K562 (cell line): ENCODE data around the gene KCNJ5. TPM values are rescaled to one million over a fixed set of nuclear protein-coding genes. Genes with fewer than 3 reads are reported as not detected.

Experiments
- ATAC-seq: fragments of 200-7000 bp; cut with Tn5 transposase; 3 replicates; pipeline ENCODE4 v1.9.1; 2020; ENCODE audit warnings: moderate library complexity
- BruUV-seq: library from RNA; stranded (reverse); fragments of 400-500 nt; replicated peaks from 2 replicates; lab custom pipeline; 2021; lab: Mats Ljungman, UMichigan
- CTCF ChIA-PET: fragments of 300-600 bp; formaldehyde crosslinking; extraction: SDS; loops from one replicate; lab custom pipeline; 2021; ENCODE audit warnings: low intra/inter-chr PET ratio; lab: Yijun Ruan, JAX
- POLR2A ChIA-PET: fragments of 300-600, 350-650 bp; sonication (Branson Sonifier 250); formaldehyde crosslinking; extraction: SDS; loops from one replicate; lab custom pipeline; 2021; ENCODE audit warnings: antibody characterized with exemption, inconsistent platforms; lab: Yijun Ruan, JAX
- DNase-seq, 4 experiments: peaks; one replicate each; pipeline versions ENCODE4 v3.0.0 to v3.0.0-alpha.2; 2011 to 2018; ENCODE audit warnings: low spot score in 3 of 4, mixed read lengths in 3 of 4; ENCODE audit errors: extremely low read depth in 1 of 4
- FAIRE-seq: peaks from 2 replicates; lab custom pipeline; 2011; peaks lifted over from hg19 to GRCh38; lab: Jason Lieb, UNC
- H2AFZ ChIP-seq: 2 replicates; pipeline ENCODE4 v1.6.0; 2011; ENCODE audit warnings: low read depth, low read length, control low read depth, inconsistent platforms
- H3K27ac ChIP-seq: fragments of 200-600 bp; 3 replicates; pipeline ENCODE4 v1.8.0; 2011; ENCODE audit warnings: low read depth, mild to moderate bottlenecking, control low read depth, inconsistent platforms, low read length, moderate library complexity, mixed read lengths; ENCODE audit errors: extremely low read depth
- H3K27me3 ChIP-seq, 2 experiments: fragments of 300-600 bp in 1 of 2; 2 replicates in 1 of 2; 3 replicates in 1 of 2; pipeline versions ENCODE4 v1.6.0 to v1.8.0; 2011; ENCODE audit warnings: inconsistent platforms in 2 of 2, low read length in 2 of 2, mild to moderate bottlenecking in 1 of 2, mixed read lengths in 1 of 2, moderate library complexity in 1 of 2; ENCODE audit not compliant: control insufficient read depth in 2 of 2, insufficient read depth in 2 of 2
- H3K36me3 ChIP-seq: fragments of 300-600 bp; 3 replicates; pipeline ENCODE4 v1.8.0; 2011; ENCODE audit warnings: mild to moderate bottlenecking, low read length, inconsistent platforms; ENCODE audit not compliant: control insufficient read depth, insufficient read depth
- H3K4me1 ChIP-seq, 2 experiments: fragments of 200-600 bp in 1 of 2; replicated peaks in 1 of 2; 2 replicates in 1 of 2; 3 replicates in 1 of 2; pipeline versions ENCODE4 v1.5.1 to v1.8.0; 2011; ENCODE audit warnings: inconsistent platforms in 2 of 2, low read length in 2 of 2, mild to moderate bottlenecking in 1 of 2, mixed read lengths in 1 of 2, moderate library complexity in 1 of 2; ENCODE audit not compliant: control insufficient read depth in 2 of 2, insufficient read depth in 2 of 2
- H3K4me2 ChIP-seq: 2 replicates; pipeline ENCODE4 v1.6.1; 2011; ENCODE audit warnings: low read length, control low read depth, inconsistent platforms, mixed read lengths; ENCODE audit not compliant: insufficient read depth
- H3K4me3 ChIP-seq: fragments of 200-600 bp; sonication (generic), shearing (Covaris generic); 2 replicates; pipeline ENCODE4 v1.5.1; 2016; ENCODE audit warnings: control low read depth, inconsistent platforms
- H3K79me2 ChIP-seq: fragments of 200-600 bp; 3 replicates; pipeline ENCODE4 v1.8.0; 2011; ENCODE audit warnings: low read length, inconsistent platforms; ENCODE audit not compliant: control insufficient read depth, insufficient read depth
- H3K9ac ChIP-seq, 2 experiments: 2 replicates each; pipeline versions ENCODE4 v1.6.0 to v1.6.1; 2011; ENCODE audit warnings: low read depth in 2 of 2, low read length in 2 of 2, control low read depth in 1 of 2, inconsistent platforms in 1 of 2, mild to moderate bottlenecking in 1 of 2, mixed read lengths in 1 of 2; ENCODE audit not compliant: insufficient read depth in 1 of 2
- H3K9me1 ChIP-seq: one replicate; pipeline ENCODE4 v1.6.0; 2011; ENCODE audit warnings: inconsistent platforms, mild to moderate bottlenecking, low read length, moderate library complexity; ENCODE audit not compliant: control insufficient read depth, insufficient read depth
- H3K9me3 ChIP-seq: replicated peaks from 2 replicates; pipeline ENCODE4 v1.5.1; 2011; ENCODE audit warnings: low read depth, low read length, inconsistent platforms; ENCODE audit not compliant: control insufficient read depth, insufficient read depth
- H4K20me1 ChIP-seq: replicated peaks from 2 replicates; pipeline ENCODE4 v1.6.1; 2011; ENCODE audit warnings: low read length, inconsistent platforms, mixed read lengths; ENCODE audit not compliant: control insufficient read depth, insufficient read depth
- ATF2 ChIP-seq: sonication (generic); formaldehyde crosslinking; IDR thresholded peaks from 2 replicates; pipeline ENCODE4 v1.8.1; 2022; ENCODE audit warnings: missing genetic modification reagents
- CHD1 ChIP-seq: fragments of 200-600 bp; sonication (generic); IDR thresholded peaks from one replicate; pipeline ENCODE4 v1.6.1; 2012; ENCODE audit warnings: mild to moderate bottlenecking, moderate library complexity, low read length, inconsistent platforms
- GTF3C2 ChIP-seq: IDR thresholded peaks from 3 replicates; pipeline ENCODE4 v1.6.1; 2011; ENCODE audit warnings: borderline replicate concordance, mild to moderate bottlenecking, moderate library complexity; ENCODE audit not compliant: insufficient read length; ENCODE audit errors: extremely low read depth
- NR2C2 ChIP-seq, 2 experiments: fragments of 200-800 bp in 1 of 2; sonication (Bioruptor generic) in 1 of 2; sonication (generic) in 1 of 2; formaldehyde crosslinking in 1 of 2; IDR thresholded peaks; 2 replicates each; pipeline versions ENCODE4 v1.6.1 to v1.8.0; 2016 to 2022; ENCODE audit warnings: mild to moderate bottlenecking in 1 of 2, missing compliant biosample characterization in 1 of 2, missing genetic modification characterization in 1 of 2, missing genetic modification reagents in 1 of 2
- SIN3A ChIP-seq, 2 experiments: fragments of 150-350 bp in 1 of 2; IDR thresholded peaks; 2 replicates each; pipeline ENCODE4 v1.6.1; 2011 to 2016; ENCODE audit warnings: borderline replicate concordance in 2 of 2, low read depth in 2 of 2, low read length in 2 of 2, mild to moderate bottlenecking in 2 of 2, moderate library complexity in 2 of 2; ENCODE audit not compliant: control insufficient read depth in 1 of 2
- TEAD4 ChIP-seq, 2 experiments: sonication (generic) in 1 of 2; formaldehyde crosslinking in 1 of 2; IDR thresholded peaks; 2 replicates each; pipeline versions ENCODE4 v1.6.1 to v1.8.0; 2012 to 2022; ENCODE audit warnings: borderline replicate concordance in 1 of 2, inconsistent platforms in 1 of 2, low read length in 1 of 2, mild to moderate bottlenecking in 1 of 2, missing genetic modification reagents in 1 of 2
- ZNF75A ChIP-seq: fragments of 450-650 bp; formaldehyde crosslinking; IDR thresholded peaks from 2 replicates; pipeline ENCODE4 v1.4.0; 2020; ENCODE audit warnings: mild to moderate bottlenecking
- WGBS: fragments of 100-300 bp; shearing (Covaris generic); methylation state at CpG from one replicate; pipeline ENCODE4 v1.1.6; 2016; ENCODE audit warnings: low coverage, mixed read lengths; ENCODE audit not compliant: insufficient coverage; ENCODE audit errors: missing lambda C conversion rate; 5-methylcytosine and 5-hydroxymethylcytosine counted together
- in situ Hi-C: fragments of 300-500 bp; cut with MboI; formaldehyde crosslinking; loops from 4 replicates; pipeline ENCODE4 v1.15.0; 2018; ENCODE audit warnings: inconsistent platforms, mixed read lengths
- intact Hi-C: fragments of 100-400 bp; cut with micrococcal nuclease; formaldehyde crosslinking; loops from 2 replicates; pipeline ENCODE4 v1.14.2; 2022
- polyA plus RNA-seq, 8 experiments: library from polyadenylated mRNA; depleted of rRNA in 4 of 8; stranded (reverse) in 5 of 8; unstranded in 3 of 8; fragments of >200 nt; fragmentation: Nextera tagmentation in 2 of 8; fragmentation: Illumina TruSeq in 1 of 8; extraction: Ambion mirVana in 2 of 8; extraction: Trizol in 1 of 8; gene quantifications; 2 replicates each; pipeline versions ENCODE4 v1.2.1 to v1.2.3, GENCODE V29; 2011 to 2014; ENCODE audit warnings: inconsistent platforms in 1 of 8, missing spikeins in 1 of 8
- total RNA-seq, 7 experiments: library from RNA; depleted of rRNA in 6 of 7; stranded (reverse); fragments of >200 nt in 6 of 7; fragmentation: Illumina TruSeq in 2 of 7; extraction: Trizol in 2 of 7; gene quantifications; 2 replicates each; pipeline versions ENCODE4 v1.2.1 to v1.2.3, GENCODE V29; 2011 to 2021; ENCODE audit warnings: low replicate concordance in 1 of 7
- TF ChIP-seq, protein P1 (sequence below): IDR thresholded peaks from 3 replicates; pipeline ENCODE4 v1.6.1; 2011; ENCODE audit warnings: borderline replicate concordance, mild to moderate bottlenecking; ENCODE audit not compliant: insufficient read length, insufficient read depth
- TF ChIP-seq, protein P2 (sequence below): fragments of 200-400 bp; formaldehyde crosslinking; IDR thresholded peaks from 2 replicates; pipeline ENCODE4 v1.6.1; 2017; ENCODE audit warnings: mild to moderate bottlenecking, low read depth, low read length, moderate library complexity

Gene KCNJ5
- total and polyA plus RNA-seq, 9 of the 15 experiments (the other 6 are each of a cell fraction or from before 2014, with no cell fraction given), result 0.04 TPM; not detected in 8

GRCh38 chr11:128856241-128856640, 34.9 kb upstream of the KCNJ5 start:
- no peaks in the 10 kb centered on the region for H3K36me3 ChIP-seq
- WGBS, result 6% methylated on average over 5 of the region's 6 CpGs
- H3K4me1 ChIP-seq, result peaks cover 0 to 4% of the 10 kb centered on the region in 2 experiments; a peak in 2 of 5 replicates
- no peaks in the 10 kb centered on the region for H3K79me2 ChIP-seq
- ATAC-seq (no peak), FAIRE-seq (no peak), DNase-seq (no peak)
- TF ChIP-seq NR2C2 (CRISPR knock-in tag; IDR thresholded peaks at IDR 0.05) (no peak), NR2C2 (tag; IDR thresholded peaks at IDR 0.05) (no peak), ZNF75A (CRISPR knock-in tag) (no peak), CHD1 (no peak), GTF3C2 (no peak), SIN3A (IDR thresholded peaks at IDR 0.05; ENCODE audit: borderline replicate concordance in 2 of 2, control insufficient read depth in 1 of 2, low read depth in 2 of 2, low read length in 2 of 2) (no peak), ATF2 (CRISPR knock-in tag) (no peak), TEAD4 (IDR thresholded peaks at IDR 0.05; ENCODE audit: low read length) (no peak), TEAD4 (CRISPR knock-in tag; IDR thresholded peaks at IDR 0.05; ENCODE audit: borderline replicate concordance) (no peak)
- TF ChIP-seq, protein P1, sequence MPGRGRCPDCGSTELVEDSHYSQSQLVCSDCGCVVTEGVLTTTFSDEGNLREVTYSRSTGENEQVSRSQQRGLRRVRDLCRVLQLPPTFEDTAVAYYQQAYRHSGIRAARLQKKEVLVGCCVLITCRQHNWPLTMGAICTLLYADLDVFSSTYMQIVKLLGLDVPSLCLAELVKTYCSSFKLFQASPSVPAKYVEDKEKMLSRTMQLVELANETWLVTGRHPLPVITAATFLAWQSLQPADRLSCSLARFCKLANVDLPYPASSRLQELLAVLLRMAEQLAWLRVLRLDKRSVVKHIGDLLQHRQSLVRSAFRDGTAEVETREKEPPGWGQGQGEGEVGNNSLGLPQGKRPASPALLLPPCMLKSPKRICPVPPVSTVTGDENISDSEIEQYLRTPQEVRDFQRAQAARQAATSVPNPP, result no peak
- TF ChIP-seq, protein P2, sequence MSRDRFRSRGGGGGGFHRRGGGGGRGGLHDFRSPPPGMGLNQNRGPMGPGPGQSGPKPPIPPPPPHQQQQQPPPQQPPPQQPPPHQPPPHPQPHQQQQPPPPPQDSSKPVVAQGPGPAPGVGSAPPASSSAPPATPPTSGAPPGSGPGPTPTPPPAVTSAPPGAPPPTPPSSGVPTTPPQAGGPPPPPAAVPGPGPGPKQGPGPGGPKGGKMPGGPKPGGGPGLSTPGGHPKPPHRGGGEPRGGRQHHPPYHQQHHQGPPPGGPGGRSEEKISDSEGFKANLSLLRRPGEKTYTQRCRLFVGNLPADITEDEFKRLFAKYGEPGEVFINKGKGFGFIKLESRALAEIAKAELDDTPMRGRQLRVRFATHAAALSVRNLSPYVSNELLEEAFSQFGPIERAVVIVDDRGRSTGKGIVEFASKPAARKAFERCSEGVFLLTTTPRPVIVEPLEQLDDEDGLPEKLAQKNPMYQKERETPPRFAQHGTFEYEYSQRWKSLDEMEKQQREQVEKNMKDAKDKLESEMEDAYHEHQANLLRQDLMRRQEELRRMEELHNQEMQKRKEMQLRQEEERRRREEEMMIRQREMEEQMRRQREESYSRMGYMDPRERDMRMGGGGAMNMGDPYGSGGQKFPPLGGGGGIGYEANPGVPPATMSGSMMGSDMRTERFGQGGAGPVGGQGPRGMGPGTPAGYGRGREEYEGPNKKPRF, result no peak
- peaks cover 0 to 3% of the 10 kb centered on the region in 2 experiments; a peak in 1 of 5 replicates for H3K27me3 ChIP-seq
- H3K9me3 ChIP-seq, result no peaks in the 10 kb centered on the region
- H3K4me3 ChIP-seq, result no peak overlapping the region
- H3K4me2 ChIP-seq, result no peak overlapping the region
- H2AFZ ChIP-seq, result no peak overlapping the region
- BruUV-seq, result no TSS peak
- intact Hi-C loops (loop anchor here (5.0 kb wide), 1 partner anchor 684 kb away; no protein-coding TSS in a partner anchor), in situ Hi-C loops (no loop called here)
- H3K27ac ChIP-seq, result no peak overlapping the region
- no peaks in the 10 kb centered on the region for H3K9me1 ChIP-seq
- ChIA-PET CTCF (no interaction called here), POLR2A (no interaction called here)
- H3K9ac ChIP-seq, result no peak overlapping the region
- no peaks in the 10 kb centered on the region for H4K20me1 ChIP-seq
